Head of caudate nucleus (tissue), 42 donors: ENCODE measurements around the gene KCTD13.
"Not testable (repeated sequence)": the region's sequence is repeated elsewhere in the genome, so short reads cannot be mapped to it uniquely, and the experiment has no call there.

Experiments
- DNase-seq, 42 donors: peaks; one replicate each; pipeline versions ENCODE4 v3.0.0 to v3.0.0-alpha.2; 2020 to 2021; ENCODE audit warnings: mixed read lengths in 7 of 42
- intact Hi-C: fragments of 100-400 bp; cut with DNase I; formaldehyde crosslinking; loops from one replicate; pipeline ENCODE4 v1.15.0; 2022

KCTD13 gene, protein sequence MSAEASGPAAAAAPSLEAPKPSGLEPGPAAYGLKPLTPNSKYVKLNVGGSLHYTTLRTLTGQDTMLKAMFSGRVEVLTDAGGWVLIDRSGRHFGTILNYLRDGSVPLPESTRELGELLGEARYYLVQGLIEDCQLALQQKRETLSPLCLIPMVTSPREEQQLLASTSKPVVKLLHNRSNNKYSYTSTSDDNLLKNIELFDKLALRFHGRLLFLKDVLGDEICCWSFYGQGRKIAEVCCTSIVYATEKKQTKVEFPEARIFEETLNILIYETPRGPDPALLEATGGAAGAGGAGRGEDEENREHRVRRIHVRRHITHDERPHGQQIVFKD

GRCh38 chr16:29925781-29926710 is at the start of gene KCTD13:
TSS of gene KCTD13 (minus strand) at chr16:29926226. CDS start at chr16:29926033, 193 bp downstream.
- peak; percentile 63 to 94 (median 86) for DNase-seq
- intact Hi-C loops = loop anchor here (2.0 to 10.0 kb wide), 3 partner anchors 36 to 111 kb away; partner anchors contain the start of genes PAGR1, PRRT2, TAOK2 and TMEM219

GRCh38 chr16:29975134-29975538 is 49.1 kb upstream of the KCTD13 start:
- DNase-seq = no peak
- intact Hi-C loops = loop anchor here (2.0 kb wide), 1 partner anchor 20 kb away; the partner anchor contains the start of gene HIRIP3

- intact Hi-C loops = loop anchor here (2.0 kb wide), 1 partner anchor 20 kb away; the partner anchor contains the start of gene HIRIP3
- DNase-seq = peak in 4 of 42 donors; percentile 21 to 27 (median 23)
Measured at GRCh38 chr16:29974291-29975133, 48.5 kb upstream of the KCTD13 start.

- intact Hi-C loops = loop anchor here (1.0 to 2.0 kb wide), 3 partner anchors 12 to 47 kb away; partner anchors contain the start of genes HIRIP3 and KCTD13
- DNase-seq = peak; percentile 95 to 99 (median 98)
Measured at GRCh38 chr16:29973384-29974246, 47.6 kb upstream of the KCTD13 start, which contains the start of gene TAOK2. TSS of gene TAOK2 (plus strand) at chr16:29973868. CDS start at chr16:29977773, 3,905 bp downstream.

- intact Hi-C loops = loop anchor here (1.0 to 2.0 kb wide), 2 partner anchors 12 to 46 kb away; partner anchors contain the start of gene KCTD13
- no peak for DNase-seq
Measured at GRCh38 chr16:29972992-29973383, 47.0 kb upstream of the KCTD13 start.

GRCh38 chr16:29972500-29972899 is 46.5 kb upstream of the KCTD13 start:
- intact Hi-C loops = loop anchor here (2.0 kb wide), 1 partner anchor 46 kb away; the partner anchor contains the start of gene KCTD13
- DNase-seq = no peak

GRCh38 chr16:29971304-29971703 is 45.3 kb upstream of the KCTD13 start:
- intact Hi-C loops = no loop called here
- DNase-seq = no peak

- DNase-seq = no peak
- intact Hi-C loops = no loop called here
Measured at GRCh38 chr16:29968205-29968604, 42.2 kb upstream of the KCTD13 start.

- intact Hi-C loops = loop anchor here (5.0 kb wide), 1 partner anchor 36 kb away; the partner anchor contains the start of gene KCTD13
- no peak for DNase-seq
Measured at GRCh38 chr16:29963021-29963743, 37.2 kb upstream of the KCTD13 start.

GRCh38 chr16:29962344-29962994 is 36.4 kb upstream of the KCTD13 start:
- intact Hi-C loops = loop anchor here (5.0 kb wide), 1 partner anchor 35 kb away; the partner anchor contains the start of gene KCTD13

DNA sequence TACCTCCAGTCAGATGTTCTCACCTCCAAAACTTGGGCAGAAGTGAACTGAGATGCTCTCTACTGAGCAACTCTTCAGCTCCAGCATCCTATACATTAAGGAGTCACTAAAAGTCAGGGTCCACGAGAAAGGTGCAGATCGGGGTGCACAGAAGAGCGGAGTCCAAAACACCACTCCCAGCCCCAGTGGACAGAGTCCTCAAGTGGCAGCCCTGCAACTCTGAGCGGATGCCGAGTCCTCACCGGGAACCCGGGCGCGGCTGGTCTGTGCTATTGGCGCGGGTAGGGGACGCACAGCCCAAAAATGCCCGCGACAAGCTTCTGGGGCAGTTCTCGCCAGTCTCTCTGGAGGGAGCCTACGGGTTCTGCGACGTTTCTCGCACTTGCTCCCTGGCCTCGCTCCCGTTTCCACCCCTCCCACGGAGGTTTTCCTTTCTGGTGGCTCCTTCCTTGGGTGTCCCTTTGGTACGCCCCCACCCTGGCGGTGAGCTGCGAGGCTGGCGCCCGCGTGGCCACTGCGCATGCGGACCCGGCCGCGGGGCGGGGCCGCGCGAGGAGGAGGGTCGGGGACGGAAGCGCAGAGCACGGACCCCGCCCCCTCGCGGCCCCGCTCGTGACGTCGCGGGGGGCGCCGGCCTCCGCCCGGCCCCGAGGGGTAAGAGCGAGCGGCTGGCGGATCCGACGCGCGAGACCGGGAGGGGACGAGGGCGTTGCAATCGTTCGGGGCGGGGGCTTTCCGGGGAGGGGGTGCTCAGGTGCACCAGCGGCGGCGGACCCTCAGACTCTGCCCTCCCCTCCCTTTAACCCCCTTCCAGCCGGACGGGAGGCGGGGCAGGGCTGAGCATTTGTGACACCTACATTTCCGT is 35.7 kb upstream of the KCTD13 start, which contains the start of gene TMEM219:
TMEM219 (plus strand) TSS at position 601 of the 865 bp plus-strand sequence. CDS start 1,065 bp downstream, outside the sequence.
- DNase-seq = peak; percentile 69 to 96 (median 92)
- intact Hi-C loops = loop anchor here (1.0 to 5.0 kb wide), 2 partner anchors 12 to 34 kb away; partner anchors contain the start of genes KCTD13 and TAOK2

More at GRCh38 chr16:29962344-29962994, 36.4 kb upstream of the KCTD13 start:
- peak in 8 of 42 donors; percentile 13 to 45 (median 27) for DNase-seq

DNA sequence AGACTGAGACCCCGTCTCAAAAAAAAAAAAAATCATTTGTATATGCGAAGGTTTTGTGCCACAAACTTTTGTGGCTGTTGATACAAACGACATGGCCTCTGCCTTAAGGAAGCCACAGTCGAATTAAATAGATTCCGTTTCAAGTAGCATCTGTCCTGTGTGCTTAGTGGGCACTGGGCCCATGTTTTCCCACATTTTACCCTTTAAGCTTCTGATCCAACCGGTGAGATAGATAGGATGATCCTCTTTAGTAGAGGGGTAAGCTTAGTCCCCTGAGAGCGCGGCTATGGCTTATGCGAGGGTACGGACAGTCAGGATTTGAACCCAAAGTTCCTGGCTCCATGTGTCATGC is 35.1 kb upstream of the KCTD13 start:
- intact Hi-C loops = loop anchor here (1.0 to 5.0 kb wide), 2 partner anchors 12 to 34 kb away; partner anchors contain the start of genes KCTD13 and TAOK2
- DNase-seq = no peak

DNA sequence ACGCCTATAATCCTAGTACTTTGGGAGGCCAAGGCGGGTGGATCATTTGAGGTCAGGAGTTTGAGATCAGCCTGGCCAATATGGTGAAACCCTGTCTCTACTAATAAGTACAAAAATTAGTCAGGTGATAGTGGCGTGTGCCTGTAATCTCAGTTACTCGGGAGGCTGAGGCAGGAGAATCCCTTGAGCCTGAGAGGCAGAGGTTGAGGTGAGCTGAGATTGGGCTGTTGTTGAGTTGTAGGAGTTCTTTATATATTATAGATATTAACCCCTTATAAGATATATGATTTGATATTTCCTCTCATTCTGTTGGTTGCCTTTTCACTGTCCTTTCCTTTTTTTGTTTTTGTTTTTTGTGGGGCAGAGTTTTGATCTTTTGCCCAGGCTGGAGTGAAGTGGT is 33.8 kb upstream of the KCTD13 start:
- DNase-seq = not testable (repeated sequence)
- intact Hi-C loops = loop anchor here (5.0 kb wide), 1 partner anchor 33 kb away; the partner anchor contains the start of gene KCTD13

- no peak for DNase-seq
- intact Hi-C loops = no loop called here
Measured at GRCh38 chr16:29959293-29959692, 33.3 kb upstream of the KCTD13 start.

DNA sequence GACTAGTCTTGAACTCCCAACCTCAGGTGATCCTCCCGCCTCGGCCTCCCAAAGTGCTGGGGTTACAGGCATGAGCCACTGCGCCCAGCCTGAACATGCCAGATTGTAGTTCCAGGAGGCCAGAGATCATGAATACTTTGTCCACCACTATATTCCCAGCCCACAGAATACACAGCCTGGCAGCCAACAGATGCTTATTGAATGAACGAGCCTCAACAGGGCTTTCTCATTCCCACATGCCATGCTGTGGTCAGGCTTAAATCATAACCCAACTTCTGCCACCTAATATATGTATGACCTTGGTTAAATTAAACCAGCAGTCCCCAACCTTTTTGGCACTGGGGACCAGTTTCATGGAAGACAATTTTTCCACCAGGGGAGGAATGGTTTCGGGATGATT is 32.7 kb upstream of the KCTD13 start:
- intact Hi-C loops = no loop called here
- DNase-seq = no peak
